Breast epithelium (tissue), 3 donors: ENCODE results near the gene AGBL3.

ENCODE experiments used
- CTCF ChIP-seq, 3 donors: fragments of 450-650 bp; IDR thresholded peaks; one replicate each; pipeline ENCODE4 v1.5.1; 2016 to 2017; ENCODE audit warnings: antibody characterized with exemption in 3 of 3, mild to moderate bottlenecking in 3 of 3, moderate library complexity in 3 of 3
- POLR2A ChIP-seq: fragments of 450-650 bp; IDR thresholded peaks from one replicate; pipeline ENCODE4 v1.6.1; 2016; ENCODE audit warnings: antibody characterized with exemption, mild to moderate bottlenecking, moderate library complexity
- POLR2AphosphoS5 ChIP-seq, 3 donors: sonication (generic); formaldehyde crosslinking; IDR thresholded peaks; one replicate each; pipeline ENCODE4 v1.6.1; 2017; ENCODE audit warnings: antibody characterized with exemption in 3 of 3

GRCh38 chr7:135184254-135184841, 198.0 kb downstream of the AGBL3 start:
- no peak for TF ChIP-seq CTCF (IDR thresholded peaks at IDR 0.05)
- TF ChIP-seq POLR2AphosphoS5 (IDR thresholded peaks at IDR 0.05) = no peak
- TF ChIP-seq POLR2A = no peak
